AG04450 (cell line): ENCODE data around the gene ATP2B2. TPM values are rescaled to one million over a fixed set of nuclear protein-coding genes. Genes with fewer than 3 reads are reported as not detected.

Source experiments
- CTCF ChIA-PET: fragments of 300-600, 350-600 bp; formaldehyde crosslinking; extraction: SDS; loops from one replicate; lab custom pipeline; 2022; ENCODE audit warnings: antibody characterized with exemption, inconsistent platforms; lab: Charles Lee
- POLR2A ChIA-PET: fragments of 350-600 bp; formaldehyde crosslinking; extraction: SDS; loops from one replicate; lab custom pipeline; 2021; ENCODE audit warnings: antibody characterized with exemption, inconsistent platforms; lab: Yijun Ruan, JAX
- DNase-seq: peaks from one replicate; pipeline ENCODE4 v3.0.0-alpha.2; 2011; ENCODE audit warnings: low read depth, low spot score
- H3K27ac ChIP-seq: one replicate; pipeline ENCODE4 v1.5.1; 2012; ENCODE audit warnings: low read depth, low read length, control low read depth
- H3K27me3 ChIP-seq: one replicate; pipeline ENCODE4 v1.6.0; 2012; ENCODE audit warnings: low read length; ENCODE audit not compliant: control insufficient read depth, insufficient read depth
- H3K4me3 ChIP-seq: 2 replicates; pipeline ENCODE4 v1.5.1; 2011; ENCODE audit warnings: mild to moderate bottlenecking, low read depth, low read length, control low read depth
- H3K9me3 ChIP-seq: 2 replicates; pipeline ENCODE4 v1.5.1; 2012; ENCODE audit warnings: low read length; ENCODE audit not compliant: control insufficient read depth, insufficient read depth
- CTCF ChIP-seq: IDR thresholded peaks from 2 replicates; pipeline ENCODE4 v1.5.1; 2011; ENCODE audit warnings: low read depth, low read length, control low read depth, inconsistent platforms
- polyA plus RNA-seq: library from polyadenylated mRNA; depleted of rRNA; stranded (reverse); fragments of >200 nt; gene quantifications from 2 replicates; pipeline ENCODE4 v1.2.3, GENCODE V29; 2011

Gene ATP2B2
- polyA plus RNA-seq, 1 experiment: 0.01 TPM

- H3K9me3 ChIP-seq: no peaks in the 10 kb centered on the region; the same call in 1 of the 2 replicates
- H3K4me3 ChIP-seq: no peak overlapping the region
- ChIA-PET POLR2A (interaction anchor here (0.5 kb wide), 1 partner anchor 1177 kb away, joined by 4 read pairs; no protein-coding TSS in a partner anchor), CTCF (no interaction called here)
- no peak for DNase-seq
- H3K27me3 ChIP-seq: peaks cover 25% of the 10 kb centered on the region
- no peak for TF ChIP-seq CTCF
- H3K27ac ChIP-seq: no peak overlapping the region
These were observed 107.5 kb downstream of the ATP2B2 start for GRCh38 chr3:10397879-10398278.

GRCh38 chr3:10396931-10397330 lies 108.5 kb downstream of the ATP2B2 start:
- no peaks in the 10 kb centered on the region; the same call in 1 of the 2 replicates for H3K9me3 ChIP-seq
- no peak overlapping the region for H3K27ac ChIP-seq
- DNase-seq: no peak
- H3K4me3 ChIP-seq: no peak overlapping the region
- peaks cover 25% of the 10 kb centered on the region for H3K27me3 ChIP-seq
- CTCF ChIA-PET: no interaction called here
- no peak for TF ChIP-seq CTCF
- POLR2A ChIA-PET: no interaction called here

- ChIA-PET CTCF (no interaction called here), POLR2A (no interaction called here)
- no peak overlapping the region for H3K27ac ChIP-seq
- peaks cover 33% of the 10 kb centered on the region for H3K27me3 ChIP-seq
- no peak for TF ChIP-seq CTCF
- DNase-seq: no peak
- H3K4me3 ChIP-seq: no peak overlapping the region
- no peaks in the 10 kb centered on the region for H3K9me3 ChIP-seq
These were observed 109.3 kb downstream of the ATP2B2 start for GRCh38 chr3:10396083-10396482.

- no peak overlapping the region for H3K4me3 ChIP-seq
- no peak for DNase-seq
- ChIA-PET CTCF (no interaction called here), POLR2A (no interaction called here)
- no peak overlapping the region for H3K27ac ChIP-seq
- H3K27me3 ChIP-seq: peaks cover 37% of the 10 kb centered on the region
- TF ChIP-seq CTCF: no peak
- no peaks in the 10 kb centered on the region for H3K9me3 ChIP-seq
These were observed 109.7 kb downstream of the ATP2B2 start for GRCh38 chr3:10395671-10396070.

- peaks cover 40% of the 10 kb centered on the region for H3K27me3 ChIP-seq
- ChIA-PET POLR2A (no interaction called here), CTCF (no interaction called here)
- H3K4me3 ChIP-seq: no peak overlapping the region
- no peak for TF ChIP-seq CTCF
- no peak for DNase-seq
- no peak overlapping the region for H3K27ac ChIP-seq
- no peaks in the 10 kb centered on the region for H3K9me3 ChIP-seq
These were observed 110.2 kb downstream of the ATP2B2 start for GRCh38 chr3:10395196-10395595.
